ENCODE data around the gene WDFY4.

Gene WDFY4

GRCh38 chr10:48887982-48888381 is 203.3 kb downstream of the WDFY4 start:
- TF ChIP-seq CTCF (conservative IDR thresholded peaks at IDR 0.05; ENCODE audit: low read depth, low read length): no peak
- Histone ChIP-seq H3K4me2 (no peak overlapping the region), H2AFZ (ENCODE audit: low read depth) (no peak overlapping the region), H4K20me1 (ENCODE audit: insufficient read depth) (no peaks in the 10 kb centered on the region), H3K36me3 (ENCODE audit: insufficient read depth) (no peaks in the 10 kb centered on the region), H3K9ac (no peak overlapping the region), H3K4me1 (ENCODE audit: low read depth, poor library complexity, severe bottlenecking) (no peaks in the 10 kb centered on the region), H3K27ac (no peak overlapping the region), H3K27me3 (ENCODE audit: insufficient read depth, low read depth) (no peaks in the 10 kb centered on the region), H3K4me3 (IDR thresholded peaks at IDR 0.05; ENCODE audit: insufficient read depth, low read depth, low read length) (no peak overlapping the region), H3K79me2 (ENCODE audit: insufficient read depth, low read depth) (no peaks in the 10 kb centered on the region)

- no peak overlapping the region for H3K4me3 ChIP-seq (IDR thresholded peaks at IDR 0.05; ENCODE audit: insufficient read depth, low read depth, low read length)
- H3K27ac ChIP-seq: no peak overlapping the region
- no peak overlapping the region for H2AFZ ChIP-seq (ENCODE audit: low read depth)
- no peaks in the 10 kb centered on the region for H3K27me3 ChIP-seq (ENCODE audit: insufficient read depth, low read depth)
- H3K4me2 ChIP-seq: no peak overlapping the region
- H3K36me3 ChIP-seq (ENCODE audit: insufficient read depth): no peaks in the 10 kb centered on the region
- no peaks in the 10 kb centered on the region for H3K79me2 ChIP-seq (ENCODE audit: insufficient read depth, low read depth)
- no peak for TF ChIP-seq CTCF (conservative IDR thresholded peaks at IDR 0.05; ENCODE audit: low read depth, low read length)
- no peaks in the 10 kb centered on the region for H3K4me1 ChIP-seq (ENCODE audit: low read depth, poor library complexity, severe bottlenecking)
- no peak overlapping the region for H3K9ac ChIP-seq
- no peaks in the 10 kb centered on the region for H4K20me1 ChIP-seq (ENCODE audit: insufficient read depth)
These were observed 206.5 kb downstream of the WDFY4 start for GRCh38 chr10:48890888-48891850.

GRCh38 chr10:48894911-48895802 is 210.5 kb downstream of the WDFY4 start:
- H3K9ac ChIP-seq: no peak overlapping the region
- no peak overlapping the region for H2AFZ ChIP-seq (ENCODE audit: low read depth)
- no peak for TF ChIP-seq CTCF (conservative IDR thresholded peaks at IDR 0.05; ENCODE audit: low read depth, low read length)
- no peak overlapping the region for H3K4me3 ChIP-seq (IDR thresholded peaks at IDR 0.05; ENCODE audit: insufficient read depth, low read depth, low read length)
- H3K27me3 ChIP-seq (ENCODE audit: insufficient read depth, low read depth): no peaks in the 10 kb centered on the region
- no peak overlapping the region for H3K27ac ChIP-seq
- no peaks in the 10 kb centered on the region for H3K79me2 ChIP-seq (ENCODE audit: insufficient read depth, low read depth)
- no peaks in the 10 kb centered on the region for H3K36me3 ChIP-seq (ENCODE audit: insufficient read depth)
- no peaks in the 10 kb centered on the region for H3K4me1 ChIP-seq (ENCODE audit: low read depth, poor library complexity, severe bottlenecking)
- H3K4me2 ChIP-seq: no peak overlapping the region
- no peaks in the 10 kb centered on the region for H4K20me1 ChIP-seq (ENCODE audit: insufficient read depth)

- no peaks in the 10 kb centered on the region for H3K36me3 ChIP-seq (ENCODE audit: insufficient read depth)
- no peak overlapping the region for H3K9ac ChIP-seq
- H3K27ac ChIP-seq: no peak overlapping the region
- no peaks in the 10 kb centered on the region for H4K20me1 ChIP-seq (ENCODE audit: insufficient read depth)
- H3K79me2 ChIP-seq (ENCODE audit: insufficient read depth, low read depth): no peaks in the 10 kb centered on the region
- H3K4me2 ChIP-seq: no peak overlapping the region
- no peaks in the 10 kb centered on the region for H3K4me1 ChIP-seq (ENCODE audit: low read depth, poor library complexity, severe bottlenecking)
- H3K4me3 ChIP-seq (IDR thresholded peaks at IDR 0.05; ENCODE audit: insufficient read depth, low read depth, low read length): no peak overlapping the region
- TF ChIP-seq CTCF (conservative IDR thresholded peaks at IDR 0.05; ENCODE audit: low read depth, low read length): no peak
- no peaks in the 10 kb centered on the region for H3K27me3 ChIP-seq (ENCODE audit: insufficient read depth, low read depth)
- H2AFZ ChIP-seq (ENCODE audit: low read depth): no peak overlapping the region
These were observed 211.1 kb downstream of the WDFY4 start for GRCh38 chr10:48895803-48896195.

Measured in KMS-11 (cell line).